NOMO-1 (cell line): ENCODE measurements around the gene TAOK1.

Experiments
- DNase-seq, 2 experiments: peaks; one replicate each; lab custom pipeline; 2025; ENCODE audit not compliant: unreplicated experiment in 2 of 2; lab: John Stamatoyannopoulos, UW

The TAOK1 gene

DNA sequence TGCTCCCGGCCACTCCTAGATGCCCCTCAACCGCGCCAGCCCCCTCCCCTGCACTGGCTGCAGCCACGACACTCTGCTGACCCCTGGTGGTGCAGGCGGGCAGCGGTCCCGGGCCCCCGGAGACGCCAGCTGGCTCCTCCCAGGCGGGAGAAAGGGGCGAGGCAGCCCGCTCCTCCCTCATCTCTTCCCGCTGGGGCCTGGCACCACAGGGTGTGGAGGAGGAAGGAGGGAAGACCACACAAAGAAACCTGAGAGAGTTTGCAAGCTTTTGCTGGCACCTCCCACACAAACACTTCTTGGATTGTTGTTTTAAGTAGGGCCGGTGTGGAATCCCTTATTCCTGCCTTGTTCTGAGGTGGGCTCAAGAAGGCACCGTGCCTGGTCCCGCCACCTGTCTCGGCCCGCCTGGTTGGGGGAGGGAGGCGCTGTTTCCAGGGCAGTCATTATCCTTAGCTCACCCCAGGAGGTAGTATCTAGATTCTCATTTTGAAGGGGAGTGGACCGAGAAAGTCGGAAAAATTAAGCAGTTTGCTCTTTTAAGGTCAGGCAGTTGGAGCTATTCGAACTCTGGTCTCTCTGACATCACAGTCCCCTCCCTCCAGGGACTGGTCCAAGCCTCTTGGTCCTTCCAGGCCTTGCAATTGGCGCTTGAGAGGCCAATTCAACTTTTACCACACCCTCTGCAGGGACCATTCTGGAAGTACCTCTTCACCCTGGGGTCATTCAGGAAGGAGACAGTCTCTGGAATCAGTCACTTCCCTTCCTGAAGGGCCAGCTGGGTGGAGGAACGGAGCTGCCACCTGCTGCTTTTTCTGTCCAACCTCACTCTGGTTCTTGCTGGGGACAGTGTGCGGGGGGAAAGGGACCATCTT is 201.8 kb downstream of the TAOK1 start:
- DNase-seq = peak; percentile 47 to 74

DNA sequence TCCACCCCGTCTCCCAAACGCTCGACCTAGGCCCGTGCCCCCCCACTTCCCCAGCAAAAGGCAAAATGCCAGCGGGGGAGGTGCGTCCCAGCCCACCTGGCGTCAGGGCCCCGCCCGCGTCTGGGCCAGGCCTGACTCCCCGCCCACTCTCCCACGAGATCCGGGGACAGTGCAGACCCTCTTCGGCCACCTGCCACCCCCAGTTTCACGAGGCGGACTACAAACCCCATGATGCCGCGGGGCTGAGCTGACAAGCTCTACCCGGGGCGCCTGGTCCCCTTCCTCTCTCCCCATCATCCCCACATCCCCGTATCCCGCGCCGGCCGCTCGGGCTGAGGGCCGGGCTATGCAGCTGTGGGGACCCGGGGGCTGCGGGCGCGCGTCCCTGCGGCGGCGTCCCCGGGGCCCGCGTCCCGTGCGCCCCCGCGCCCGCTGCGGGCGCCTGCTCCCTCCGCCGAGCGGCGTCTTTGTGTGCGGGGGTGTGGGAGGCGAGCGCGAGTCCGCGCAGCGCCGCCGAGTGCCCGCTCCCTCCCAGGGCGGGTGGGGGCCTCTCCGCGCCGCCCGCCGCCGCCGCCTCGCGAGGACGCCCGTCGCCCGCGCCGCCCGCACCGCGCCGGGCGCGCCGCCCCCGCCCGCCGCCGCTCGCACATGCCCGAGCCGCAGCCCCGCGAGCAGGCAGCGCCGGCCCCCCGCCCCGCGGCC is 202.8 kb downstream of the TAOK1 start, which contains the start of gene ANKRD13B:
ANKRD13B (plus strand) TSS at position 283 of the 702 bp plus-strand sequence. CDS start 490 bp downstream, outside the sequence.
- peak in 1 of 2 experiments; percentile 13 for DNase-seq

DNA sequence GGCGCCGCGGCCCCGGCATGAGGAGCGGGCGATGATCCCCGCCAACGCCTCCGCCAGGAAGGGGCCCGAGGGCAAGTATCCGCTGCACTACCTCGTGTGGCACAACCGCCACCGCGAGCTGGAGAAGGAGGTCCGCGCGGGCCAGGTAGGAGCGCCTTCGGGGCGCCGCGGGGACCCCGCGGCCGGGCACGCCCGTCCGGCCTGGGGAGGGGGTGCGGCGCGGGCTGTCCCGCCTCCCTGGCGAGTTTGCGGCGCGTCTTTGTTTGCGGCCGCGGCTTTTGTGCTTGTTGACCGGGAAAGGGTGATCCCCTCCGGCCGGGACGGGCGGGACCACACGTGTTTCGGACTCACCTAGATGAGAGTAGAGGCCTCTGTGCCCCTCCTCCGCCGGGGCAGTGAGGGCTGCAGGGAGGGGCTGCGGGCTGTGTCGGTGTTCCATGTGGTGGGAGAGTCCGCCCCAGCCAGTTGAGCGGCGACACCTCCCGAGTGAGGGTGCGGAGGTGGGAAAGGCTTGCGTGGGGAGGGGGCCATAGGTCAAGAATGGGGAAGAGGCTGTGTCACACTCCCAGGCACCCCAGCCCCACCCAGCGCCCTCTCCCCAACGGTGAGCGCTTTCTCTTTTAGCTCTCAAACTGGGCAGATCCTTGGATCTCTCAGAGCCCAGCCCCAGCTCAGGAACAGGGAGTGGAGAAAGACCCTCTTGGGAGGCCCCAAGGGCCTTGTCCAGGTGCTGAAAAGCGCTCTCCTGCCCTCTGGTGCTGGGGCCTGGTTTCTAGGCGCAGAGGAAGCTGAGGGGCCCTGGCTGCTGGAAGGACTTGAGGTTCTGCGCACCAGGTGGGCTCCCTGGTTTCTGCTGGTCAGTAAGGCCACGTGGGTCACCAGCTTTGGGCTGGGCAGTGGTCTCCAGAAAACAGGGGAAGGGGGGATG is 203.7 kb downstream of the TAOK1 start:
- peak; percentile 26 to 29 for DNase-seq

DNA sequence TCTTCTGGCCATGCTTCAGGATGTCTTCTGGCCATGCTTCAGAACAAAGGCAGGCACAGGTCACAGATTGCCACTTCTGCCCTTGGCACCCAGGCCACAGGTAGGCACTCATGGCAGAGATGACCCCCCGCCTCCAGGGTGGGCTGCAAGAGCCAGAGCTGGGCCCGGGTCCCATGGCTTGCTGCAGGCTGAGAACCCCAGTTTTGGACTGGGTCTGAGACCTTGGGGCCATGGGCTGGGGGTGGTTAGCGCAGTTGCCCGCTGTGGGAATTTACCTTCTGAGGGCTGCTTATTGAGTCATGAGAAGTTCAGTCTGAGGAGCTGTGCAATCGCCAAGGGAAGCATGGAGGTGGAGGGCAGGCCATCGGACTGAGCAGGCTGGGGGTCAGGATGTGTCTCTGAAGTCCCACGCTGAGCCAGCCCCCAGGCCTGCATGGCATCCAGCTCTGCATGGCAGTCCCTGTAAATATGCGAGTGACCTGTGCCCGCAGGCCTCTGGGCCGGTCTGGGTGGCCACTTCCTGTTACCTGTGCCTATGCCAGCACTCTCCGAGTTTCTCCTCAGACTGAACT is 204.4 kb downstream of the TAOK1 start:
- DNase-seq = no peak

DNA sequence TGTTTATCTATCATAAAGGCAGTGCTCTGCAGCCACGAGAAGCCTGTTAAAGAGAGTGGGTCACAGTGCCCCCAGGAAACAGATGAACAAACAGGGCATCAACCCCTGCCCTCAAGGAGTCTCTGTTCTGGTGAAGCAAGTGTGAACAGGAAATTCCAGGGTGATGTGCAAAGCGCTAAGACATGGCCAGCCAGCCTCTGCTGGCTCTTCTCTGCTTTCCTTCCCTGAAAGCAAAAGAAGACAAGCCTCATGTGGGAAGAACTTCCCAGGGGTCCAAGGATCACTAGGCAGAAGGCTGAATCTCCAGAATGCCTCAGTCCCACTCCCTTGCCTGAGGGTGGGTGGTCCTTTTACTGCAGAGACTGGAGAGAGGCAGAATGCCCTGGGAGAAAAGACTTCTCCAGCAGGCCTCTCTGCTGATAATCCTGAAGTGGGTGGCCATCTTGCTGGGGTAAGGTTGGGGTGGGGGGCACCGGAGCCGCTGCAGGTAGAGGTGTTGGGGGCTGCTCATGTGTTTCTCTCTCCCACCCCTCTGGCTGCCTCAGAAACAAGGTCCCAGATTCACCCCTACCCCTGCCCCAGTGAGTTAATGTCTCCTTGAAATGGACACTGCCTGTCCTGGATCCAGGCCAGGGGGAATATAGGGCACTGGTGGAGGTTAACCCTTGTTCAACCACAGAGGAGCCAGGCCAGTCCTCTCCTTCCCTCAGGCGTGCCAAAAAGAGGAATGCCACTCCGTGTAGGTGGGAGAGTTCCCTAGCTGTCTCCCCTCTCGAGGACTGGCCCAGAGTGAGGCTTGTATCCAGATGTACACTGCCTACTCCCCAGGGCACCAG is 205.2 kb downstream of the TAOK1 start:
- no peak for DNase-seq

DNA sequence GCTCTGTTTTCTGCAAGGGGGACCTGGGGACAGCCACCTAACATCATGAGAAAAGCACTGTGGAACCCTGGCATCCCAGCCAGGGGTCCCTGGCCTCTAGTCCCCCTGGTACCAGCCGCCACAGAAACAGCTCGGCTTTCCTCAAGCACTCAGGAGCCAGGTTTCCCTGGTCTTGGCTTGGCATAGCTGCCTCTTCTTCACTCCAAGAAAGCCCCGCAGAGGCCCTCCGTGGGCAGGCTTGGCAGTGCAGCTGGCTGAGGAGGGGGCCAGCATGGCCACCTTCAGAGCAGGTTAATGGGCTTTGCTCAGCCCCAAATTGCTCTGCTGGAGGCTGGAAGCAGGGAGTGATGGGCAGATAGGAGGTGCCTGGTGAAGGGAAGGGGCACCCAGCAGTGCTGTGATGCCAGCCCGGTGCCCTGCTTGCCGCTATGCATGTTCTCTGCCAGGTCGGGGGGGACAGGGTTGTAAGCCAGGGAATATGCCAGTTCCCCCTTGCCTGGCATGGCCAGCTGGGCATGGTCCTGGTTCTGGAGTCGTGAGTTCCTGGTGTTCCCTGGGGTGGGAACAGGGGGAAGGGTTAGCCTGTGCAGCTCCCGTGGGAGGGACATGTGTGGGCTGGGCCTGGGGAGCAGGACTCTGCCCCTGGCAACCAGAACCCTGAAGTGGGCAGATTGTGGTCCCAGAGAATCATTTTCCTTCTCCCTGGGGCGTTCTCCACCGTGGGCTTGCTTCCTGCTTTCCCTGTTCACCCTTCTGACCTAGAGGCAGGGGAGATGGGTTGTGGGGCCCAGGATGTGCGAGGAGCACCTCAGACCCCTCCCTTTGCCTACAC is 206.0 kb downstream of the TAOK1 start:
- DNase-seq = no peak

DNA sequence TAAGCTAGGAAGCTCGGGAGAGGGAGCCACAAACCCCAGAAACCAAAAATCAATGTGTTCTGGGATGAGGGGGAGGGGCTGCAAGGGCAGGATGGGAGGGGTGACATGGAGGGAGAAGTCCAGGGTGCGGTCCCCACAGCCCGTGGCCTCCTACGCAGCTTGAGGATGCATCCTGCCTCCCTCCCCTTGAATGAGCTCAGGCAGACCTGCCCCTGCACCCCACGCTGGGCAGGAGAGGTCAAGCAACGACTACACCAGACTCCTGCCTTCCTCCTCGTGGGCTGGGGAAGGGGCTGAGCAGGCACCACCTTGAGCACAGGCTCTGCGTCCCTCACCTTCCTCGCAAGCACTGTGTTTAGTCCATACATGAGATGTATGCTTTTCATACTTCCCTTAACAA is 206.6 kb downstream of the TAOK1 start:
- no peak for DNase-seq

DNA sequence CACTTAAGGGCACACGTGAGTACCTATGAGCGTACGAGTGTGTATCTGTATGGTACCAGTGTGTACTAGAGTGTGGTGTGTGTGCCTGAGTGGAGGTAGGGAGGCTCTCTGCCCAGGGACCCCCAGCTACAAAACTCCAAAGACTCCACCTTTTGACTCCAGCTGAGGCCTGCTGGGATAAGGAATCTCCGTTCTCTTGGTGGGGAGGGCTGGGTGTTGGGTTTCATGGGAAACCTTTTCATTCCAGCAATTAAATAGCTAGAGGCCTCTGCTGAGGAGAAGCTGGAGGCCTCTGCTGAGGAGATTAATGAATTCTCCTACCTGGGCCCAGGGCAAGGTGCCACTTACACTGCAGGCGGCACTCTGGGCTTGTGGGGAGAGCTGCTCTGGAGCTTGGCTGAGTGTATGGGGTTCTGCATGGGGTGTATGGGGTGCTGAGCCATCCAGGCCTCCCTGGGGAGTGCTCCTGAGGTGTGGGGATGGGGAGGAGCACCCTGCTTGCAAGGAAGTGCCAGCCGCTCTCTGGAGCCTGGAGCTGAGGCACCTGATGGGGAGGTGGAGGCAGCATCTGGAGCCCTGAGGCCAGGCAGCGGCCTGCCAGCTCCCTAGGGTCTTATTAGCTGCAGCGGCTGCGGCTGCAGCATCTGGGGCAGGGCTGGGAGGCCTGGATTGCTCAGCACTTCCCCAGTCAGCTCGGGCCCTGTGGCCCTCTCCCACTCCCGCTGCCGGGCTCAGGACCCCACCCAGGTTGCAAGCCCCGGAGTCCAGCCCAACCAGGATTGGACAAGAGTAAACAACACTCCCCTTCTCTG is 207.4 kb downstream of the TAOK1 start:
- DNase-seq = no peak
